WI38 (cell line): ENCODE measurements around the gene SCAI.

Source experiments
- H3K4me3 ChIP-seq: 2 replicates; pipeline ENCODE4 v1.5.1; 2011; ENCODE audit warnings: low read depth, mild to moderate bottlenecking, control low read depth, low read length
- CTCF ChIP-seq: IDR thresholded peaks from 2 replicates; pipeline ENCODE4 v1.5.1; 2012; ENCODE audit warnings: low read depth, mild to moderate bottlenecking, control low read depth, low read length

SCAI gene

DNA sequence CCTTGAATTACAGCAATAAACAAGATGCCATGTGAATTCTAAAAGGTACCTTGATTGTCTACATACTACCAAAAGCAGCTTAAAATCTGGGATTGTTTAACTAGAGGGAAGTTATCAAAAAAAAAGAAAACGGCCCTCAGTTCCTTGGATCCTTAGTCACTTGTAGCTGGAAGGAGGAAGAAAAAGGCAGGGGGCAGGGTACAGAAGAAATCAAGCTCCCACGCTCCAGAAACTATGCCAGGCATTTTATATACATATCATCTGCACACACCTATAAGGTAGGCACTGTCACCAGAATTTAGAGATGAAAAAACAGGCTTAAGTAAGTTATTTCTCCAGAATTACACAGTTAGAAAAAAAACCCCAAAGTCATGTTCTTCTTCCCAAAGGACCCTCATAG, 63.4 kb downstream of the SCAI start:
- TF ChIP-seq CTCF, result no peak
- H3K4me3 ChIP-seq, result no peak overlapping the region

- H3K4me3 ChIP-seq, result no peak overlapping the region
- no peak for TF ChIP-seq CTCF
Observed at GRCh38 chr9:125075997-125076396, 67.3 kb downstream of the SCAI start.

- no peak overlapping the region for H3K4me3 ChIP-seq
- no peak for TF ChIP-seq CTCF
Observed at GRCh38 chr9:125074976-125075375, 68.4 kb downstream of the SCAI start.

DNA sequence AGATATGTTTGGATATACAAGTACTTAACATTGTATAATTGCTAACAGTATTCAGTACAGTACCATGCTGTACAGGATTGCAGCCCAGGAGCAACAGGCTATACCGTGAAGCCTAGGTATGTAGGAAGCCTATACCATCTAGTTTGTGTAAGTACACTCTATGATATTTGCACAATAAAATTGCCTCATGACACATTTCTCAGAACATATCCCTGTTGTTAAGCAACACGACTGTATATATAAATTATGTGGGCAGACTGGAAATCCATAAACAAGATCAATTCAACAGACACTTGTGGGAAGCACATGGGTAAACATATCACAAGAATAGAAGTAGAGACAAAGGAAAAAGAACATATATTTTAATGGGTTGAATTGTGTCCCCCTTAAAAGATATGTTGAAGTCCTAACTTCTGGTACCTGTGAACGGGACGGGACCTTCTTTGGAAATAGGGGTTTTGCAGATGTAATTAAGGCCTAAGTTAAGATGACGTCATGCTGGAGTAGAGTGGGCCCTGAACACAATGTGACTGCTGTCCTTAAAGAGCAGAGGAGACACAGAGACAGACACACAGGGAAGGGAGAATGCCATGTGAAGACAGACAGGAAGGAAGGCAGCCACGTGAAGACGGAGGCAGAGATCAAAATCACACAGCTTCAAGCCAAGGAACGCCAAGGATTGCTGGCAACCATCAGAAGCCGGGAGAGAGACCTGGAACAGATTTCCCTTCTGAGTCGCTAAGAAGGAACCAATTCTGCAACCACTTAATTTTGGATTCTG, 76.3 kb downstream of the SCAI start:
- TF ChIP-seq CTCF, result no peak
- no peak overlapping the region for H3K4me3 ChIP-seq

DNA sequence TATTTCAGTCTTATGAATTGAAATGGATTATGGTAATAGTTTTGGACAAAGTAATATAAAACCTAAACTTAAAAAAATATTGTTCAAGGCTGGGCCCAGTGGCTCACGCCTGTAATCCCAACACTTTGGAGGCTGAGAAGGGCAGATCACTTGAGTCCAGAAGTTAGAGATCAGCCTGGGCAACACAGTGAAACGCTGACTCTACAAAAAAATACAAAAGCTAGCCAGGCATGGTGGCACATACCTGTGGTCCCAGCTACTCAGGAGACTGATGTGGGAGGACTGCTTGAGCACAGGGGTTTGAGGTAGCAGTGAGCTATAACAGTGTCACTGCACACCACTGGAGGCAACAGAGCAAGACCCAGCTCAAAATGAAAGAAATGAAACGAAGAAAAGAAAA, 81.9 kb downstream of the SCAI start:
- no peak overlapping the region for H3K4me3 ChIP-seq
- TF ChIP-seq CTCF, result no peak

GRCh38 chr9:125049212-125050049, 93.9 kb downstream of the SCAI start:
- TF ChIP-seq CTCF, result no peak

GRCh38 chr9:125043631-125044030, 99.7 kb downstream of the SCAI start:
- no peak for TF ChIP-seq CTCF
- no peak overlapping the region for H3K4me3 ChIP-seq

More at GRCh38 chr9:125049212-125050049, 93.9 kb downstream of the SCAI start:
- H3K4me3 ChIP-seq, result no peak overlapping the region
